ENCODE results near the gene CETP.

GRCh38 chr16:56946767-56947603, 14.8 kb upstream of the CETP start:
- TF ChIP-seq POLR2A (IDR thresholded peaks at IDR 0.05) (no peak), CTCF (IDR thresholded peaks at IDR 0.05 in 4 of 5, conservative IDR thresholded peaks at IDR 0.05 in 1 of 5) (no peak)
